Lower leg skin (tissue), 4 donors: ENCODE measurements around the gene ZCCHC14. TPM values are rescaled to one million over a fixed set of nuclear protein-coding genes. Genes with fewer than 3 reads are reported as not detected.
"Not testable (repeated sequence)": the region's sequence is repeated elsewhere in the genome, so short reads cannot be mapped to it uniquely, and the experiment has no call there.

Experiments
- DNase-seq, 2 donors: peaks; one replicate each; pipeline ENCODE4 v3.0.0-alpha.2; 2019; ENCODE audit warnings: low spot score in 2 of 2
- H3K4me3 ChIP-seq: fragments of 200-600 bp; sonication (generic); 2 replicates; pipeline ENCODE4 v1.5.1; 2017; ENCODE audit warnings: mild to moderate bottlenecking, low read depth; ENCODE audit not compliant: poor library complexity, severe bottlenecking
- POLR2A ChIP-seq, 2 donors: fragments of 450-650 bp; IDR thresholded peaks; one replicate each; pipeline ENCODE4 v1.6.1; 2016 to 2017; ENCODE audit warnings: antibody characterized with exemption in 2 of 2, mild to moderate bottlenecking in 1 of 2, moderate library complexity in 1 of 2
- WGBS, 2 donors: methylation state at CpG; one replicate each; pipeline ENCODE4 v1.1.5; 2018; 5-methylcytosine and 5-hydroxymethylcytosine counted together
- intact Hi-C: fragments of 100-400 bp; cut with DNase I; formaldehyde crosslinking; loops from one replicate; pipeline ENCODE4 v1.15.0; 2023; ENCODE audit warnings: low total_unique reads
- total RNA-seq, 4 donors: library from RNA; depleted of rRNA; stranded (reverse); fragments of >200 nt; gene quantifications; one replicate each; pipeline ENCODE4 v1.1.0, GENCODE V29; 2016
- TF ChIP-seq, protein P1 (sequence below), 3 donors: fragments of 450-650 bp; IDR thresholded peaks; one replicate each; pipeline ENCODE4 v1.5.1; 2016; ENCODE audit warnings: antibody characterized with exemption in 3 of 3, mild to moderate bottlenecking in 3 of 3, moderate library complexity in 2 of 3

The ZCCHC14 gene
- total RNA-seq, 4 donors from 2014 or later: 13.7 to 25.4 (median 23.6) TPM

GRCh38 chr16:87492291-87492630 is 563 bp downstream of the ZCCHC14 start:
- WGBS, 2 donors: no CpG with 5 or more reads among the region's 74 CpGs
- no peak overlapping the region for H3K4me3 ChIP-seq
- TF ChIP-seq, protein P1, sequence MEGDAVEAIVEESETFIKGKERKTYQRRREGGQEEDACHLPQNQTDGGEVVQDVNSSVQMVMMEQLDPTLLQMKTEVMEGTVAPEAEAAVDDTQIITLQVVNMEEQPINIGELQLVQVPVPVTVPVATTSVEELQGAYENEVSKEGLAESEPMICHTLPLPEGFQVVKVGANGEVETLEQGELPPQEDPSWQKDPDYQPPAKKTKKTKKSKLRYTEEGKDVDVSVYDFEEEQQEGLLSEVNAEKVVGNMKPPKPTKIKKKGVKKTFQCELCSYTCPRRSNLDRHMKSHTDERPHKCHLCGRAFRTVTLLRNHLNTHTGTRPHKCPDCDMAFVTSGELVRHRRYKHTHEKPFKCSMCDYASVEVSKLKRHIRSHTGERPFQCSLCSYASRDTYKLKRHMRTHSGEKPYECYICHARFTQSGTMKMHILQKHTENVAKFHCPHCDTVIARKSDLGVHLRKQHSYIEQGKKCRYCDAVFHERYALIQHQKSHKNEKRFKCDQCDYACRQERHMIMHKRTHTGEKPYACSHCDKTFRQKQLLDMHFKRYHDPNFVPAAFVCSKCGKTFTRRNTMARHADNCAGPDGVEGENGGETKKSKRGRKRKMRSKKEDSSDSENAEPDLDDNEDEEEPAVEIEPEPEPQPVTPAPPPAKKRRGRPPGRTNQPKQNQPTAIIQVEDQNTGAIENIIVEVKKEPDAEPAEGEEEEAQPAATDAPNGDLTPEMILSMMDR (IDR thresholded peaks at IDR 0.05): no peak
- no peak for TF ChIP-seq POLR2A (IDR thresholded peaks at IDR 0.05)
- intact Hi-C loops: no loop called here
- DNase-seq: no peak

GRCh38 chr16:87491522-87492290 is 1.1 kb downstream of the ZCCHC14 start:
- TF ChIP-seq, protein P1 (IDR thresholded peaks at IDR 0.05): no peak
- TF ChIP-seq POLR2A (IDR thresholded peaks at IDR 0.05): no peak
- 7 to 11% methylated on average over 11 to 26 of the region's 80 CpGs for WGBS, 2 donors
- peak in 1 of 2 donors; percentile 88 for DNase-seq
- no peak overlapping the region for H3K4me3 ChIP-seq
- intact Hi-C loops: no loop called here

- WGBS, 2 donors: 29 to 38% methylated on average over 35 to 37 of the region's 45 CpGs
- H3K4me3 ChIP-seq, intact Hi-C loops, DNase-seq: not testable (repeated sequence)
These were observed 1.9 kb downstream of the ZCCHC14 start for GRCh38 chr16:87490799-87491521.

DNA sequence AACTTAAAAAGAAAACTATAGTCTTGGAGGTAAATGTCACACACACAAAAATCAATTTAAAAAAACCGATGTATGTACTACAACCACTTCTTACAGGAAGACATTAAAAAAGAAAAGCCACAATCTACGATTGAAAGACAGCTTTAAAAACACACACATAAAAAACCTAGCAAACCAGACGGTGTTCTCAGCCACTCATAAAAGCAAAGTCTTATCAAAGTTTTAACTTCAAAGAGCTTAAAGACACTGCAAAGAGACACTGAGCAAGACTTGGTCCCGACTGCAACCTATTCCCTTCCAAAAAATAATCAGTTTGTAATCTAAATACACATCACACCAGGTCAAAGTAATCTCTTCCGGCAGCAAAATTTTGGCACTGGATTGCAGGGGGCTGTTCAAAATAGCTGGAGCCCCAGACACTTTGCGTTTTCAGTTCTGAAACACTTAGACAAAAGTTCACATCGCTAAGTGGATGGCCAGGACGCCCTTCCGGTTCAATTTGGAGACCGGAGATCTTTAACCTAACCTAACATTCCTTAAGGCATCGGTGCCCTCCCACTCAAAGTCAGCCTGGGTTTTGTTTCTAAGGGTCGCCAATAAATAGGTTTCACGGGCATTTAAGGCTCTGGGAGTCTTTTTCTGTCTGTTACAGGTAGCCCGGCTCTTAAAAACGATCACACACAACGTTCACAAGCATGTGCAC is 2.6 kb downstream of the ZCCHC14 start:
- TF ChIP-seq, protein P1 (IDR thresholded peaks at IDR 0.05): no peak
- no peak for TF ChIP-seq POLR2A (IDR thresholded peaks at IDR 0.05)
- no peak overlapping the region for H3K4me3 ChIP-seq
- no peak for DNase-seq
- 8 to 15% methylated on average over 16 of the region's 16 CpGs for WGBS, 2 donors
- intact Hi-C loops: no loop called here

DNA sequence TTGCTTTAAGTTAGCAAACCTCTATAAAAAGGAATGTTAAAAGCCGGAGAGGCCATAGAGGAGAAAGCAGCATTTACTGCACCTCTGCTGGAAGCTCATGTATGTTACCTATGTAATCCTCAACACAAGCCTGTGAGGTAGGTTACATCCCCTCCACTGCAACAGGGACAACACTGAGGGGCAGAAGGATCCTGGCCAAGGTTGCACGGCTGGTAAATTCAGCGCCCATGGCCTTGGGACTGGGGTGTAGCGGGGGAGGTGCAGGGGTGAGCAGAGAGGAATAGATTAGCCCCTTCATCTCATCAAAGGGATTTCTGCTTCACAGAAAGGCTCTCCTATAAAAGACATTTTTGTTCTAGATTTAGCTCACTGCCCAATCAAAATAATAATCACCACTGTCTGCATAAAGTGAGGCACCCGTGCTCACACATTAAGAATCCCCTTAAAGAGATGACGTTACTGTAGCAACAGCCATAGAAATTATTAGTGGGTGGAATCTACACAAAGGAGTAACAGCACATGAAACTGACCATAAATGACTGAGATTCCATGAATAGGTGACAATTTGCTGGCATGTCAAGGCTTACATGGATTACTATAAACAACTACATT is 3.3 kb downstream of the ZCCHC14 start:
- H3K4me3 ChIP-seq: no peak overlapping the region
- 32 to 44% methylated on average over 6 of the region's 6 CpGs for WGBS, 2 donors
- intact Hi-C loops: no loop called here
- TF ChIP-seq, protein P1 (IDR thresholded peaks at IDR 0.05): no peak
- TF ChIP-seq POLR2A (IDR thresholded peaks at IDR 0.05): no peak
- DNase-seq: no peak

DNA sequence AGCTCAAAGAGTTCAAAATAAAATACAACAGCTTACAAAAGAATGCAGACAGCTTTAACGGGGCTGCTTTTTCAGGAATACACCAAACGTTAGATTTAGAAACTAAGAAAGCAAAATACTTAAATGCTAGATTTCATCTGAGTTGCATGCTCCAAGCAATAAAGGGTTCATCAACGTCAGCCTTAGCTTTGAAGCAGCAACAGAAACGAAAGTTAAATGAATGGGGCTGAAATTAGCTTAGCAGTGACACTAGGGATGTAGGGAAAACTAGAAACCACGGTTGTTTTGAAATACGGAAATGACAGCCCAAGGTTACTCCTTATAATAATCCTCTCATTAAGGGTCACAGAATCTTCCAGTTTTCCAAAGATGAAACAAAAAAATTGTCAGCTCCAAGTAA is 3.9 kb downstream of the ZCCHC14 start:
- H3K4me3 ChIP-seq, intact Hi-C loops, DNase-seq: not testable (repeated sequence)
- 16 to 19% methylated on average over 6 of the region's 6 CpGs for WGBS, 2 donors
